Thoracic aorta (tissue), 2 donors: ENCODE results near the gene FSCB. TPM values are rescaled to one million over a fixed set of nuclear protein-coding genes. Genes with fewer than 3 reads are reported as not detected.

ENCODE experiments used
- ATAC-seq: fragments of 150-250 bp; one replicate; pipeline ENCODE4 v1.8.0; 2017; ENCODE audit warnings: low read depth; ENCODE audit not compliant: insufficient number of reproducible peaks, low FRiP score
- DNase-seq: peaks from one replicate; pipeline ENCODE4 v3.0.0-alpha.2; 2020; ENCODE audit warnings: low spot score
- H3K27ac ChIP-seq, 2 donors: fragments of 200-600 bp; sonication (generic); 1 replicate in 1 of 2; 2 replicates in 1 of 2; pipeline ENCODE4 v1.5.1; 2016; ENCODE audit warnings: mild to moderate bottlenecking in 2 of 2, moderate library complexity in 2 of 2
- H3K27me3 ChIP-seq: fragments of 200-600 bp; sonication (generic); replicated peaks from 2 replicates; pipeline ENCODE4 v1.6.0; 2016; ENCODE audit warnings: mild to moderate bottlenecking; ENCODE audit not compliant: insufficient read depth
- H3K36me3 ChIP-seq: fragments of 200-600 bp; sonication (generic); one replicate; pipeline ENCODE4 v1.5.1; 2016
- H3K4me1 ChIP-seq, 2 donors: fragments of 200-600 bp; sonication (generic); 1 replicate in 1 of 2; 2 replicates in 1 of 2; pipeline versions ENCODE4 v1.5.1 to v1.6.0; 2016; ENCODE audit warnings: low read depth in 2 of 2, mild to moderate bottlenecking in 1 of 2; ENCODE audit not compliant: control insufficient read depth in 1 of 2
- H3K4me3 ChIP-seq: fragments of 200-600 bp; sonication (generic); 2 replicates; pipeline ENCODE4 v1.5.1; 2016; ENCODE audit warnings: mild to moderate bottlenecking
- H3K9me3 ChIP-seq: fragments of 200-600 bp; sonication (generic); 2 replicates; pipeline ENCODE4 v1.5.1; 2016
- CTCF ChIP-seq: fragments of 200-600 bp; sonication (generic); IDR thresholded peaks from one replicate; pipeline ENCODE4 v1.5.1; 2019; ENCODE audit warnings: antibody characterized with exemption
- total RNA-seq, 2 donors: library from RNA; depleted of rRNA; stranded (reverse); fragments of >200 nt; gene quantifications; one replicate each; pipeline versions ENCODE4 v1.1.0 to v1.2.3, GENCODE V29; 2016

The FSCB gene
- total RNA-seq, 2 donors from 2014 or later: 1.2 TPM; not detected in 1

GRCh38 chr14:44462381-44462780, 44.7 kb downstream of the FSCB start:
- Histone ChIP-seq H3K27me3 (no peaks in the 10 kb centered on the region), H3K4me3 (no peak overlapping the region), H3K4me1 (no peaks in the 10 kb centered on the region), H3K27ac (no peak overlapping the region), H3K36me3 (no peaks in the 10 kb centered on the region), H3K9me3 (no peaks in the 10 kb centered on the region)
- DNase-seq (no peak), ATAC-seq (no peak)
- no peak for TF ChIP-seq CTCF

- no peaks in the 10 kb centered on the region for H3K36me3 ChIP-seq
- DNase-seq (no peak), ATAC-seq (no peak)
- peaks cover 4% of the 10 kb centered on the region for H3K9me3 ChIP-seq
- no peak overlapping the region for H3K27ac ChIP-seq
- H3K4me3 ChIP-seq: no peak overlapping the region
- no peaks in the 10 kb centered on the region for H3K4me1 ChIP-seq
- H3K27me3 ChIP-seq: no peaks in the 10 kb centered on the region
- no peak for TF ChIP-seq CTCF
Measured at GRCh38 chr14:44461811-44462210, 45.3 kb downstream of the FSCB start.
